ENCODE measurements around the gene JAKMIP3. TPM values are rescaled to one million over a fixed set of nuclear protein-coding genes. Genes with fewer than 3 reads are reported as not detected.

Gene JAKMIP3
- total and polyA plus RNA-seq, 9 of the 15 experiments (the other 6 are each of a cell fraction or from before 2014, with no cell fraction given): 0.04 TPM; not detected in 8

- no peak for TF ChIP-seq CTBP1 (IDR thresholded peaks at IDR 0.05; ENCODE audit: borderline replicate concordance)
Observed at GRCh38 chr10:132061465-132061864, 4.3 kb upstream of the JAKMIP3 start (continued).

GRCh38 chr10:132062116-132062515, 3.6 kb upstream of the JAKMIP3 start:
- FAIRE-seq: no peak
- H3K27ac ChIP-seq (ENCODE audit: extremely low read depth, low read depth, low read length): no peak overlapping the region
- DNase-seq (ENCODE audit: extremely low read depth in 1 of 4, low spot score in 3 of 4): no peak
- H4K20me1 ChIP-seq (replicated peaks; ENCODE audit: control insufficient read depth, insufficient read depth, low read length): no peaks in the 10 kb centered on the region; the same call in none of the 2 replicates
- no peaks in the 10 kb centered on the region for H3K36me3 ChIP-seq (ENCODE audit: control insufficient read depth, insufficient read depth, low read length)
- no peak overlapping the region for H3K4me2 ChIP-seq (ENCODE audit: insufficient read depth, low read length)
- no peaks in the 10 kb centered on the region for H3K9me3 ChIP-seq (replicated peaks; ENCODE audit: control insufficient read depth, insufficient read depth, low read depth, low read length)
- no peak overlapping the region for H3K9ac ChIP-seq (ENCODE audit: insufficient read depth in 1 of 2, low read depth in 2 of 2, low read length in 2 of 2)
- no TSS peak for BruUV-seq (replicated peaks)
- intact Hi-C loops (cut with micrococcal nuclease): no loop called here
- in situ Hi-C loops (cut with MboI): no loop called here
- ATAC-seq: no peak
- TF ChIP-seq PRMT5 (CRISPR knock-in tag; IDR thresholded peaks at IDR 0.05) (no peak), ZNF507 (tag; conservative IDR thresholded peaks at IDR 0.05) (no peak), USF1 (CRISPR knock-in tag; IDR thresholded peaks at IDR 0.05) (no peak)
- no peak overlapping the region for H2AFZ ChIP-seq (ENCODE audit: low read depth, low read length)
- H3K27me3 ChIP-seq (ENCODE audit: control insufficient read depth in 2 of 2, insufficient read depth in 2 of 2, low read length in 2 of 2): peaks cover 11 to 92% of the 10 kb centered on the region in 2 experiments
- ChIA-PET POLR2A (interaction anchor here (0.8 kb wide), 1 partner anchor 1646 kb away, joined by 4 read pairs; no protein-coding TSS in a partner anchor), CTCF (ENCODE audit: low intra/inter-chr PET ratio) (no interaction called here)
- peaks cover 0 to 13% of the 10 kb centered on the region in 2 experiments; a peak in 3 of 5 replicates for H3K4me1 ChIP-seq (replicated peaks in 1 of 2; ENCODE audit: control insufficient read depth in 2 of 2, insufficient read depth in 2 of 2, low read length in 2 of 2)
- WGBS (ENCODE audit: insufficient coverage, low coverage, missing lambda C conversion rate): 11% methylated on average over 11 of the region's 11 CpGs
- H3K4me3 ChIP-seq: no peak overlapping the region
- no peaks in the 10 kb centered on the region for H3K9me1 ChIP-seq (ENCODE audit: control insufficient read depth, insufficient read depth, low read length)
- no peaks in the 10 kb centered on the region for H3K79me2 ChIP-seq (ENCODE audit: control insufficient read depth, insufficient read depth, low read length)

Measured in K562 (cell line).